C1 segment of cervical spinal cord (tissue), 14 donors: ENCODE measurements around the gene AOC1.
A peak's percentile ranks its signal among the peaks of the same experiment; 100 is the strongest.
"Not testable (repeated sequence)": the region's sequence is repeated elsewhere in the genome, so short reads cannot be mapped to it uniquely, and the experiment has no call there.

Experiments used
- DNase-seq, 14 donors: peaks; one replicate each; lab custom pipeline; 2025; lab: John Stamatoyannopoulos, UW

AOC1 gene

DNA sequence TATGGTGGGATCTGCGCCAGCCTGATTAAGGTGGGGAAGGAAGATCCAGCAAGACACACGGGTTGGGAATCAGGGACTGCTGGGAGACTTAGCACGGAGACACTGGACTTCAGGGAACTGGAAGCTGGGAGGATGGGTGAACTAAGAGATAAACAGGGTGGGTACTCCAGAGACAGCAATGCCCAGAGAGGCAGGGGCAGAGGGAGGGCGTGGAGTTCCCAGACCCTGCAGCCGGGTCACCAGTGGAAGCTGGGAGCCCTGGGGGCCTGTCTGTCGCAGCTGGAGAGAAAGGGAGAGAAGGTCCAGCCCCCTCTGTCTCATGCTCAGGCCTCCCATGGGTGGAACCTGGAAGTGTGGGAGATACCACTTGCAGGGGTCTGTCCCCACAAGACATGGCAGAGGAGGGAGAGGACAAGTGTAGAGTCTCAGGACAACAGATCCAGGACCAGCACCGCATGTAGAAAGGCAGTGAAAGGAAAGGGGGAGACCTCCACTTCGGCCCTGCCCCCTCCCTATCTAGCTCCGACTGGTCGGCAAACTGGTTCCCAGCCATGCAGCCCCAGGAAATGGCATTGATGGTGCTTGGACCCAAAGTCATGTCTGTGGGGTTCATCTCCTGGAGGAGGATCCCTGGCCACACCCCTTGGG, 44.4 kb downstream of the AOC1 start:
- no peak for DNase-seq

DNA sequence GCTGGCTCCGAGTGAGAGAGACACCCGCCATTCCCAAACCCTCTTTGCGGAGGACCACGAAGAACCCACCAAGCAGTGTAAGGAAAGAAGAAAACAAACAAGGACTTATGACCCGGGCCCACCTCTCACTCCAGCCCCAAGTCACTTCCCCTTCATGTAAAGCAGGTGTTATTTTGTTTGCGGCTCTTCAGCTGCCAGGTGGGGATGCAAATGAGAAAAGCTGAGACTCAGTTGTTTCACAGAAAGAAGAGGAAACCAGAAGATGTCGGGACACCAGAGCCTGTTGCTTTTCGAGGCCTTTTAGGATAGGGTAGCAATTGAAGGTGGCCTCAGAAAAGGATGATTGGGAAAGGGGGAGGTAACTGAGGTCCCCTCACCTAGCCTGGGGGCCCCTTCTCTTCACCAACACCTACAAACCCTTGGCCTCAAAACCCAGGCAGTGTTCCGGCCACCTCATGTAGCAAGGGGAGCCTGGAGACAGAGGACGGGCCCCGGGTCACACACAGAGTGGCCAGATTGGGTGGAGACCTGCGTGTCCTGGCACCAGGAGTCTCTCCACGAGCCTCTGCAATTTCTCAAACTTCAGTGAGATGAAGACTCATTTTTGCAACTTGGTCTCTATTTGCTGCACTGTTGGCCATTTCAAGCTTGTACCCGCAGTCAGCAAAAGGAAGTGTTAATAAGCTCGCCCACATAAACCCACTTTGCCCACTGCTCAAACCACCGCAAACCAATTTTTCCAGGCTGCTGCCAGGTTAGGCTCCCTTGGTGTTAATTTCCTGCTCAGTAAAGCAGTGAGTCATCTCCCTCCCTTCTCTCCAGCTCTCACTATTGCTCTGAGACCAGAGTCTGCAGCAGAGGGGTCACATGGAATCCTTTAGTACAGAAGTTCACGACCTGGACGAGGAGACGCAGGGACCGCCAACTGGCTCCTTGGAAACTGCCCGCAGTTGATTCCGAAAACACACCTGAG, 45.5 kb downstream of the AOC1 start:
- DNase-seq: no peak

DNA sequence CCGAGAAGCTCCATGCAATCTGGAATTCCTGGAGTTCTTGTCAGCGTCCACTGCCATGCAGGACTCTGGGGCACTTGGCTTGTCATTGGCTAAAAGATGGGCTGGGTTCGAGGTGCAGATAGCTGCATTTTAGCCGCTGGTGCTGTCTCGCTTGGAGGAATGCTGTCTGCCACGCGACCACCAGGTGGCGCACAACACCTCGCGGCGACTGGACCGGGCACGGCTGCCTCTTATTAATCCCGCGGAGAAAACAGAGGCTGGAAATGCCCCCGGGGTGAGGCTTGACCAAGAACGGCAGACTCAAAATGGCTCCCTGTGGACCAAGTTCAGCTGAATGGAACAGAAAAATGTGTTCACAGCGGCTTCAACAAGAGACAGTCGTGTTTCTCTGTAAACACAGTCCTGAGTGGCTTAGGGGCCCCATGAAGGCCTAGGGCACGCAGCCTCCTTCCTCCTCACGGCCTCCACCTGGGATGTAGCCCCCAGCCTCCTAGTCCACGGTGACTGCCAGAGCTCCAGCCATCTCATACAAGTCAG, 46.2 kb downstream of the AOC1 start:
- DNase-seq: peak in 12 of 14 donors; percentile 40 to 75 (median 52)

DNA sequence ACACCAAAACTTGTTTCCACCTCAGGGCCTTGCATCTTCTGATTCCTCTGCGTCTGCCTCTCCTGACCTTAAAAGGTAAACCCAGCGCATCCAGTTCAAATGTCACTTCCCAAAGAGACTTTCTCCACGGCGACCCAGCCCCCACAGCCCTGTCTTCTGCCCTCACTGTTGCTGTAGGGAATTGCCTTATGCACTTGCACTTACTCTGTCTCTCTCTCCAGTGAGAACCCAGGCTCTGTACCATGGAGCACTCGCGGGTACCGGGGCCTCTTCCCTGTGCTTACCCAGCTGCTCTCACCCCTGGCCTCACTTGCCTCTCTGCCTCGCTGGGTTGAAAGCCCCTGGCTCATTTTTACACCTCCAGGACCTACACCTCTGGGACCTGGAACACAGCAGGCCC, 48.4 kb downstream of the AOC1 start:
- DNase-seq: no peak

DNA sequence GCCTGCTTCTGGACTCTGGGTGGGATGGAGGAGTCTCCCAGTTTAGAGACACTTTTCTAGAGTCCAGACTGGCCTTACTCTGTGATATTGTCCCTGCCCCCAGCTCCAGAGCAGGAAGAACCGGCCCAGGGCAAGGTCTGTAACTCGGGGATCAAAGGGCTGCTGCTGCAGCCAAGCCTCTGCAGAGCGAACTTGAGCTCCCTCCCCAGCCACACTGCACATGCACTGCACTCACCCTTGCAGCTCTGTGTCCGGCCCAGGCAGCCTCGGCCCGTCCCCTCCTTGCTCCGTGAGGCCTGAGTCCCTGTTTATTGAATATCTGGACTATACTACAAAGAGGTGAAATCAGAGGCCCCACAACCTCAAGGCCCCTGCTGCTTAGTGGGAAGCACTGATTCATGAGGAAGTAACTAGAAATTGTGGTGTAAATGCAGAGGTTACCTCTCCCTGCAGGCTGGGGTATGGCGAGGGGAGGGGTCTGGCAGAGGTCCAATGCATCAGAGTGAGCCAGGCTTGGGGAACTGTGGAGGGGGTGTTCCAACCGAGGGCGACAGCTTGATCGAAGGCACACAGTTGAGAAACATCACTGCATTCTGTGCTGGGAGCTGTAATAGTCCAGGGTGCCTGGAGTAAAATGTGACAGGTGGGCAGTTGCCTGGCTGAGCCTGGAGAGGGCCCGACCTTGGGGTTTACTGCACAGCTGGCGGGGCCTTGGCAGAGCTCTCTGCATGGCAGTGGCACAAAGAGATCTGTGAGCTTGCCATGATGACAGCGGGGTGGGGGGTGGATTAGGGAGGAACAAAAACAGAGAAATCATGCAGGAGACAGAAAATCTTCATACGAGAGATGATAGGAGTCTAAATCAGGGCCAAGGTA, 49.1 kb downstream of the AOC1 start:
- peak in 3 of 14 donors; percentile 19 to 23 (median 20) for DNase-seq

DNA sequence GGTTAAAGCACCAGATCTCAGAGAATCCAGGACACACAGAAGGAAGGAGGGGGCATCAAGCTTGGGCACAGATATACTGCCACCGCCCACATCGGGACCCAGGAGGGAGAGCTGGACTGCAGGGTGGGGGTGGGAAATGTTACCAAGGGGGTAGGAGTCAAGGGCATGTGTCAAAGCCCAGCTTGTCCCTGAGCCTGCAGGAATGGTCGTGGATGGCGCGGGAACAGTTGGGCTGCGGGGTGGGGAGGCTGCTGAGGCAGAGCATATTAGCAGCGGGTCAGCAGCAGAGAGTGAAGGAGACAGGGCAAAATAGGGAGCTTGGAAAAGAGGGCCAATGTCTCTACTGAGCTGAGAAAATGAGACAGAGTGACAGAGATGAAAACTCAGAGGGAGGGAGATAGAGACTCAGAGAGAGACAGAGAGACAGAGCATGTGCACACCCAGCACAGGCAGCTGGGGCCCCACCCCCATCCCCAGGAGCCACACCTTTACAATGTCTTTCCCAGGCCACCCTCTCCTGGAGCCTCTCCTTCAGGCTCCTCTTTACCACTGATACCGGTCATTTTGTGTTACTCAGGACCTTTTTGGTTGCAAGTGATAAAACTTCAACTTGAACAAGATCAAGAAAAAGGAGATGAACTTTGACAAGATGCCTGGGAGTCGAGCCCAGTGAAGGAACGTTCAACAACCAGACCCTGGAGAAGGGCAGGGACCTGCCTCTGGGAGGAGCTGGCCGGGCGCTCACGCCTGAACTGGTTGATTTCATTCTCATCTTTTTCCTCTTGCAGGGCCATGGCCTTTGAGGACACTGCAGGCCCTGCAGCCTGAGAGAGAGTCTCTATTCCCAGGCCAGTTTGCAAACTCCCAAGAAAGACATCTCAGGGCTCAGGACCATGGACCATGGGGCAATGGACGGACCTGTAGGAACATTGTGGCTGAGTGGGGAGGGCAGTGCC, 50.0 kb downstream of the AOC1 start:
- peak in 1 of 14 donors; percentile 26 for DNase-seq

DNA sequence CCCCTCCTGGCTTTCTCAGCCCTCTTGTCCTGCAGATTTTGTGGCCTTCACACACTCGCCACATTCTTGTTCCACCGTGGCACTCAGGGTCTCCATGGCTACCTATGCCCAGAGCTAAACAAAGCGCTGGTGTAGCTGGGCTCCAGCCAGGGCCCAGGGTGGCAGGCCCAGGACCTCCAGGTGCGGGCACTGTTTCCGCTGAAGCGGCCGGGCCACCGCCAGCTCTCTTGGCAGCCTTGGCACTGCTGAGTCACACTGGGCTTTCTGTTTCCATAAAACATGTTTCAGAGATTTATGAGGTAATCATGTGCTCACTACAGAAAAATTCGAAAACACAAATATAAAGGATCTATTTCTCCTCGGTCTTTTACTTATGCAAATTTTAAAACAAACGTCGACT, 51.3 kb downstream of the AOC1 start:
- peak in 10 of 14 donors; percentile 12 to 77 (median 34) for DNase-seq

DNA sequence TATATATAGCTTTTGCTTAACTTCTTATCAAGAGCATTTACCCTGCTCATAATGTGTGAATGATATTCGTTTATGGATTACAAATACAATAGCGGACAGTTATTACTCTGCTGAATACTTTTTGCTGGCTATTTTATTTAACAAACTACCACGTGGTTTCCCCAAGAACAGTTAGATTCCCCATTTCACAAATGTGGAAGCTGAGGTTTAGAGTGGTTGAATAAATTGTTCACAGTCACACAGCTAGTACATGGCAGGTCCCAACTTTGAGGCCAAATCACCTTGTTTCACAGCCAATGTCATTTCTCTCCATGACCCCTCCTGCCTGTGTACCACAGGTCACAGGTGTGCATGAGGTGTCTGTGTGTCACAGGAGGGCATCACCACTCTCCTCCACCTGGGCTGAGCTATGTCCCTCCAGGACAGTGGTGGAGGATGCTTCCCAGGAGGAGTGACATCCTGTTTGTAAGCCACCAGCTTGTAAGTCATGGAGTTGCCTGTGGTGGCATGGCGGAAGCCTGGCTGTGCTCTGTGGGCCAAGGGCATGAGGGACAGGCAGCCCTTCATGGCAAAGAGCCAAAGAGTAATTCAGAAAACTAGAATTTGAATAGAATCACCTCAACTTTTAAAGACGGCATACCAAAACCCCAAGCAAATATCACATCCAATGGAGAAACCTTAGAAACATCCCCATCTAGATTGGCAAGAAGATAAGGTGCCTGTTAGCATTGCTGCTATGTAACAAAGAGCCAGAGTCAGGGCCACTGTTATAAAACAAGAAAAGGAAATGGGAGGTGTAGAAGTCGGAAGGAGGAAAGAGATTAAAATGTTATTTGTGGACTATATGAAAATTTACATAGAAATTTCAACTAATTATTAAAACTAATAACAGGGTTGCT, 51.9 kb downstream of the AOC1 start:
- DNase-seq: no peak

DNA sequence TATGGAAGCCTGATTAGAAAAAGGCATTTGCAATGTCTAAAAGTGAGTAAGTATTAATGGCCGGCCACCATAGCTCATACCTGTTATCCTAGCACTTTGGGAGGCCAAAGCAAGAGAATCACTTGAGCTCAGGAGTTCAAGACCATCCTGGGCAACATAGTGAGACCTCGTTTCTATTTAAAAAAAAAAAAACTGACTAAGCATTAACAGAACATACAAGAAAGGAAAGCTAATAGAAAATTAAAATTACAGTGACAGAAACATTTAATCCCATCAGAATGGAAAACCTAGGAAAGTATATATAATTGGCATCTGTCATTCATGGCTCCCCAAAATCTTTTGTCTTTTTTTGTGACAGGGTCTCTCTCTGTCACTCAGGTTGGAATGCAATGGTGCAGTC, 55.9 kb downstream of the AOC1 start:
- DNase-seq: no peak

DNA sequence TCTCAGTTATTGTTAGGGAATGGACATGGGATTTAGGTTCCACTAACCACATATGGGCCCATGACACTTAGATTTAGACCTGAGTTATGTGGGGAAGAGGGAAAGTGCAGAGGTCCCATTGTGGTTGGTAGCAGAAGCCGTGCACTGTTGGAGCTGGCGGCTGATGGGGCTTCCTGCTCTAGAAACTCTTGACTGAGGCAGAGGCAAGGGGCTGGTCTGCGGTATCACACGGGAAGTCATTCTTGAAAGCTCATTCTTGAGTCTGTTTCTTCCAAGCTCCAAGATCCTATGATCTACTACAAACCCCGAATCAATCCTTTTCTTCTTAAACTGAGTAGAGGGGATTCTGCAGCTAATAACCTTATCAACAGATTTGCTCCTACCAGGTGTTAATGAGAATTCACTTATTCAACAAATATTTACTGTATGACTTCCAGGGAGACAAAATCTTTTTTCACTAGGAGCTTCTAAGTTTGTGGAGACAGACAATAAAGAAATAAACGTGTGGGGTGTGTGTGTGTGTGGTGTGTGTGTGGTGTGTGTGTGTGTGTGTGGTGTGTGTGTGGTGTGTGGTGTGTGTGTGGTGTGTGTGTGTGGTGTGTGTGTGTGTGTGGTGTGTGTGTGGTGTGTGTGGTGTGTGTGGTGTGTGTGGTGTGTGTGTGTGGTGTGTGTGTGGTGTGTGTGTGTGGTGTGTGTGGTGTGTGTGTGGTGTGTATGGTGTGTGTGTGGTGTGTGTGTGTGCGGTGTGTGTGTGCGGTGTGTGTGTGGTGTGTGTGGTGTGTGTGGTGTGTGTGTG, 57.1 kb downstream of the AOC1 start:
- DNase-seq: no peak

DNA sequence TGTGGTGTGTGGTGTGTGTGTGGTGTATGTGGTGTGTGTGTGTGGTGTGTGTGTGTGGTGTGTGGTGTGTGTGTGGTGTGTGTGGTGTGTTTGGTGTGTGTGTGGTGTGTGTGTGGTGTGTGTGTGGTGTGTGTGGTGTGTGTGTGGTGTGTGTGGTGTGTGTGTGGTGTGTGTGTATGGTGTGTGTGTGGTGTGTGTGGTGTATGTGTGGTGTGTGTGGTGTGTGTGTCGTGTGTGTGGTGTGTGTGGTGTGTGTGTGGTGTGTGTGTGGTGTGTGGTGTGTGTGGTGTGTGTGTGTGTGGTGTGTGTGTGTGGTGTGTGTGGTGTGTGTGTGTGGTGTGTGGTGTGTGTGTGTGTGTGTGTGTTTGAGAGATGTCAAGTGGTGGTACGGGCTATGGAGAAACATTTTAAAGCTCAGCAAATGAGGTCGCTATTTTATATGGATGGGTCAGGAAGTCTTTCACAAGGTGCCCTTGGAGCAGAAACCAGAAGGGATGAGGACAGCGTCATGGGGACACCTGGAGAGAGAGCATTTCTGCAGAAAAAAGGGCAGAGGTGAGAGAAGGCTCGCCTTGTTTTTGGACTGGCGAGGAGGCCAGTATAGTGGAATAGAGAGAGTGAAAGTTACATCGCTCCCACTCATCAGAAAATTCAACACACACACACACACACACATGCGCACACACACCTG, 58.1 kb downstream of the AOC1 start:
- not testable (repeated sequence) for DNase-seq

DNA sequence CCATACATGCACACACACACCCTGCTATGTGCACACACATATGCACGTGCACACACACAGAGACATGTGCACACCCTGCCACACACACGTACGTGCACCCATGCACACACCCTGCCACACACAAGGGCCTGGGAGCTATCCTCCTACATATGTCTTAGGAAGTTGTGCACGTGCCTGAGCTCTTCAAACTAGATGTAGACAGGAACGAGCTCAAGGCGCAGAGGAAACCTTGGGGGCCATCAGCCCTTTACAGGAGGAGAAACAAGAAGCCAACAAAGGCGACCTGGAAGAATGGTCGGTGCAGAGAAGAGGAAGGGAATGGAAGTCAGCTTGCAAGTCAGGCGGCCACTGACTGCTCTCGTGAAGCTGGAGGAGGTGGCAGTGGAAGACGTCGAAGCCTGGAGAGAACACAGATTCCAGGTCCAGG, 58.7 kb downstream of the AOC1 start:
- no peak for DNase-seq
